IMR-90 (cell line): ENCODE data around the gene PAIP1. TPM values are rescaled to one million over a fixed set of nuclear protein-coding genes. Genes with fewer than 3 reads are reported as not detected.
A peak's percentile ranks its signal among the peaks of the same experiment; 100 is the strongest.

Source experiments
- ATAC-seq: fragments of 200-7000 bp; cut with Tn5 transposase; 2 replicates; pipeline ENCODE4 v1.9.1; 2020; ENCODE audit warnings: low read depth, mild to moderate bottlenecking, moderate library complexity
- BruUV-seq: library from RNA; stranded (reverse); fragments of 400-500 nt; replicated peaks from 2 replicates; lab custom pipeline; 2021; lab: Mats Ljungman, UMichigan
- CTCF ChIA-PET: fragments of 300-600 bp; formaldehyde crosslinking; extraction: SDS; loops from one replicate; lab custom pipeline; 2021; ENCODE audit warnings: antibody characterized with exemption; lab: Yijun Ruan, JAX
- POLR2A ChIA-PET: fragments of 300-600 bp; sonication (Branson Sonifier 250); formaldehyde crosslinking; loops from one replicate; lab custom pipeline; 2022; ENCODE audit warnings: antibody characterized with exemption; ENCODE audit not compliant: unreplicated experiment; lab: Charles Lee
- DNase-seq: peaks from one replicate; pipeline ENCODE4 v3.0.0; 2013
- H2AFZ ChIP-seq: replicated peaks from 2 replicates; pipeline ENCODE3; 2013; ENCODE audit warnings: low read length, mild to moderate bottlenecking; ENCODE audit not compliant: poor library complexity
- H2AK5ac ChIP-seq: 2 replicates; pipeline ENCODE4 v1.6.1; 2013; ENCODE audit warnings: low read depth, low read length, inconsistent platforms
- H2AK9ac ChIP-seq: replicated peaks from 2 replicates; pipeline ENCODE3; 2013; ENCODE audit warnings: mild to moderate bottlenecking, low read depth, low read length, moderate library complexity; ENCODE audit not compliant: poor library complexity
- H2BK120ac ChIP-seq: 2 replicates; pipeline ENCODE4 v1.6.1; 2013; ENCODE audit warnings: low read depth, low read length, inconsistent platforms
- H2BK15ac ChIP-seq: 3 replicates; pipeline ENCODE4 v1.6.1; 2013; ENCODE audit warnings: low read depth, low read length, inconsistent platforms
- H2BK20ac ChIP-seq: 2 replicates; pipeline ENCODE4 v1.6.1; 2013; ENCODE audit warnings: low read depth, mild to moderate bottlenecking, inconsistent platforms, low read length, moderate library complexity
- H2BK5ac ChIP-seq: 2 replicates; pipeline ENCODE4 v1.6.1; 2013; ENCODE audit warnings: mild to moderate bottlenecking, low read depth, low read length, inconsistent platforms; ENCODE audit not compliant: poor library complexity, severe bottlenecking
- H3K14ac ChIP-seq: replicated peaks from 2 replicates; pipeline ENCODE4 v1.6.1; 2013; ENCODE audit warnings: low read depth, low read length, inconsistent platforms
- H3K18ac ChIP-seq: 2 replicates; pipeline ENCODE4 v1.6.1; 2013; ENCODE audit warnings: low read depth, low read length, control low read depth
- H3K23ac ChIP-seq: 2 replicates; pipeline ENCODE4 v1.6.1; 2013; ENCODE audit warnings: low read depth, low read length, inconsistent platforms
- H3K27ac ChIP-seq: 2 replicates; pipeline ENCODE4 v1.5.1; 2013; ENCODE audit warnings: mild to moderate bottlenecking, control low read depth, low read length; ENCODE audit not compliant: insufficient read depth
- H3K27me3 ChIP-seq: 2 replicates; pipeline ENCODE4 v1.6.1; 2013; ENCODE audit warnings: low read length; ENCODE audit not compliant: control insufficient read depth, insufficient read depth
- H3K36me3 ChIP-seq: 2 replicates; pipeline ENCODE4 v1.6.1; 2013; ENCODE audit warnings: low read length, mixed read lengths; ENCODE audit not compliant: control insufficient read depth, insufficient read depth
- H3K4ac ChIP-seq: 2 replicates; pipeline ENCODE4 v1.6.1; 2013; ENCODE audit warnings: low read depth, low read length, inconsistent platforms
- H3K4me1 ChIP-seq: 2 replicates; pipeline ENCODE4 v1.6.1; 2013; ENCODE audit warnings: low read length, mixed read lengths; ENCODE audit not compliant: control insufficient read depth, insufficient read depth
- H3K4me2 ChIP-seq: 2 replicates; pipeline ENCODE4 v1.6.1; 2013; ENCODE audit warnings: low read depth, mild to moderate bottlenecking, control low read depth, low read length, moderate library complexity
- H3K4me3 ChIP-seq: 2 replicates; pipeline ENCODE4 v1.5.1; 2013; ENCODE audit warnings: low read depth, mild to moderate bottlenecking, control low read depth, low read length, moderate library complexity; ENCODE audit not compliant: insufficient read depth
- H3K56ac ChIP-seq: 2 replicates; pipeline ENCODE4 v1.6.1; 2013; ENCODE audit warnings: low read length, inconsistent platforms; ENCODE audit not compliant: insufficient read depth; ENCODE audit errors: extremely low read depth
- H3K79me1 ChIP-seq, 2 experiments: 2 replicates each; pipeline ENCODE4 v1.6.1; 2013; ENCODE audit warnings: low read length in 2 of 2, inconsistent platforms in 1 of 2, low read depth in 1 of 2
- H3K9ac ChIP-seq: 2 replicates; pipeline ENCODE4 v1.6.1; 2013; ENCODE audit warnings: low read depth, low read length, control low read depth
- H3K9me1 ChIP-seq: 2 replicates; pipeline ENCODE4 v1.6.1; 2013; ENCODE audit warnings: low read length, inconsistent platforms; ENCODE audit not compliant: insufficient read depth
- H3K9me3 ChIP-seq: 2 replicates; pipeline ENCODE4 v1.6.1; 2013; ENCODE audit warnings: low read length; ENCODE audit not compliant: control insufficient read depth, insufficient read depth
- H4K20me1 ChIP-seq: 2 replicates; pipeline ENCODE4 v1.6.1; 2013; ENCODE audit warnings: low read length, inconsistent platforms; ENCODE audit not compliant: insufficient read depth
- H4K5ac ChIP-seq: 2 replicates; pipeline ENCODE4 v1.6.1; 2013; ENCODE audit warnings: mild to moderate bottlenecking, low read depth, low read length, control low read depth
- H4K8ac ChIP-seq, 2 experiments: 2 replicates each; pipeline ENCODE4 v1.6.1; 2013; ENCODE audit warnings: low read depth in 2 of 2, low read length in 2 of 2, control low read depth in 1 of 2, inconsistent platforms in 1 of 2
- H4K91ac ChIP-seq: 2 replicates; pipeline ENCODE4 v1.6.1; 2013; ENCODE audit warnings: low read depth, low read length, inconsistent platforms; ENCODE audit not compliant: insufficient read depth
- BHLHE40 ChIP-seq: fragments of 150-350 bp; IDR thresholded peaks from 2 replicates; pipeline ENCODE4 v1.6.1; 2016; ENCODE audit warnings: mild to moderate bottlenecking, low read depth, low read length
- CEBPB ChIP-seq: IDR thresholded peaks from 2 replicates; pipeline ENCODE4 v1.6.1; 2012; ENCODE audit warnings: low read depth, low read length, improper control_type of control experiment
- CHD1 ChIP-seq: IDR thresholded peaks from 2 replicates; pipeline ENCODE4 v1.6.1; 2012; ENCODE audit warnings: low read depth, low read length, improper control_type of control experiment
- CTCF ChIP-seq: conservative IDR thresholded peaks from 2 replicates; pipeline ENCODE4 v1.5.1; 2012; ENCODE audit warnings: mild to moderate bottlenecking, low read depth, low read length, improper control_type of control experiment
- ELK1 ChIP-seq: fragments of 150-350 bp; IDR thresholded peaks from 2 replicates; pipeline ENCODE4 v1.6.1; 2016; ENCODE audit warnings: low read depth, mild to moderate bottlenecking, low read length, moderate library complexity, borderline replicate concordance
- MAFK ChIP-seq: IDR thresholded peaks from 2 replicates; pipeline ENCODE4 v1.6.1; 2012; ENCODE audit warnings: low read depth, low read length, improper control_type of control experiment
- MXI1 ChIP-seq: IDR thresholded peaks from 2 replicates; pipeline ENCODE4 v1.6.1; 2012; ENCODE audit warnings: low read depth, mild to moderate bottlenecking, low read length, moderate library complexity, borderline replicate concordance
- NFE2L2 ChIP-seq: fragments of 150-350 bp; IDR thresholded peaks from 2 replicates; pipeline ENCODE4 v1.6.1; 2016; ENCODE audit warnings: low read depth, mild to moderate bottlenecking, low read length
- POLR2A ChIP-seq: IDR thresholded peaks from 2 replicates; pipeline ENCODE4 v1.6.1; 2012; ENCODE audit warnings: mild to moderate bottlenecking, low read depth, low read length
- RAD21 ChIP-seq: IDR thresholded peaks from 2 replicates; pipeline ENCODE4 v1.6.1; 2012; ENCODE audit warnings: low read length, improper control_type of control experiment
- RCOR1 ChIP-seq: IDR thresholded peaks from 2 replicates; pipeline ENCODE4 v1.6.1; 2012; ENCODE audit warnings: mild to moderate bottlenecking, low read length, improper control_type of control experiment; ENCODE audit not compliant: insufficient replicate concordance
- RFX5 ChIP-seq: IDR thresholded peaks from 2 replicates; pipeline ENCODE4 v1.8.0; 2012; ENCODE audit warnings: low read depth, mild to moderate bottlenecking, low read length, moderate library complexity
- SMC3 ChIP-seq: fragments of 150-350 bp; IDR thresholded peaks from 2 replicates; pipeline ENCODE4 v1.6.1; 2016; ENCODE audit warnings: low read depth, mild to moderate bottlenecking, antibody characterized with exemption, low read length, moderate library complexity
- USF2 ChIP-seq: fragments of 150-350 bp; IDR thresholded peaks from 2 replicates; pipeline ENCODE4 v1.6.1; 2017; ENCODE audit warnings: mild to moderate bottlenecking, antibody characterized with exemption, low read length, low read depth
- WGBS, 2 experiments: methylation state at CpG; one replicate each; pipeline versions ENCODE4 v1.1.5 to v1.1.7; 2013; ENCODE audit warnings: missing lambda C conversion rate in 2 of 2; ENCODE audit not compliant: insufficient read length in 1 of 2; ENCODE audit errors: extremely low coverage in 2 of 2; 5-methylcytosine and 5-hydroxymethylcytosine counted together
- dilution Hi-C: fragments of 300-500 bp; cut with HindIII; formaldehyde crosslinking; loops from one replicate; pipeline ENCODE4 v1.14.3; 2018; ENCODE audit warnings: low sequenced_read_pairs; ENCODE audit not compliant: unreplicated experiment
- in situ Hi-C: fragments of 300-500 bp; cut with MboI; formaldehyde crosslinking; loops from 3 replicates; pipeline ENCODE4 v1.14.3; 2019; ENCODE audit warnings: low sequenced_read_pairs, inconsistent platforms, mixed read lengths
- intact Hi-C: fragments of 100-400 bp; cut with micrococcal nuclease; formaldehyde crosslinking; loops from 2 replicates; pipeline ENCODE4 v1.10.0; 2022
- polyA plus RNA-seq, 3 experiments: library from polyadenylated mRNA; depleted of rRNA; stranded (reverse); fragments of >200 nt; gene quantifications; 2 replicates each; pipeline ENCODE4 v1.2.3, GENCODE V29; 2012; ENCODE audit warnings: low replicate concordance in 1 of 3
- total RNA-seq: library from RNA; depleted of rRNA; stranded (reverse); fragments of >200 nt; gene quantifications from 2 replicates; pipeline ENCODE4 v1.2.3, GENCODE V29; 2012

Gene PAIP1
- total and polyA plus RNA-seq, 2 of the 4 experiments (the other 2 are of a cell fraction): 59.1 to 123 TPM

GRCh38 chr5:43482490-43483297, 74.2 kb downstream of the PAIP1 start:
- H3K9me3 ChIP-seq: no peaks in the 10 kb centered on the region
- no peaks in the 10 kb centered on the region for H4K20me1 ChIP-seq
- H3K56ac ChIP-seq: peak overlapping the region; percentile 95
- no peak overlapping the region for H2AFZ ChIP-seq
- peak overlapping the region; percentile 64 for H4K91ac ChIP-seq
- WGBS, 2 experiments: no CpG with 5 or more reads among the region's 6 CpGs
- no peak overlapping the region for H2BK15ac ChIP-seq
- H3K4ac ChIP-seq: peak overlapping the region; percentile 77
- DNase-seq: peak; percentile 28
- no peaks in the 10 kb centered on the region for H3K27me3 ChIP-seq
- peak overlapping the region; percentile 62 for H3K4me3 ChIP-seq
- no peak for ATAC-seq
- no TSS peak for BruUV-seq
- CTCF ChIA-PET: interaction anchor here (2.8 kb wide), 1 partner anchor 93 kb away, joined by 15 read pairs; no protein-coding TSS in a partner anchor
- peaks cover 2% of the 10 kb centered on the region; the same call in 1 of the 2 replicates for H3K4me1 ChIP-seq
- H2BK20ac ChIP-seq: no peak overlapping the region
- H4K5ac ChIP-seq: no peak overlapping the region
- H2AK5ac ChIP-seq: peak overlapping the region; percentile 28; the same call in 1 of the 2 replicates
- dilution Hi-C loops (no loop called here), in situ Hi-C loops (loop anchor here (25.0 kb wide), 1 partner anchor 570 kb away; no protein-coding TSS in a partner anchor), intact Hi-C loops (loop anchor here (5.0 to 10.0 kb wide), 4 partner anchors 170 to 468 kb away; partner anchors contain the start of gene HMGCS1)
- no peaks in the 10 kb centered on the region for H3K9me1 ChIP-seq
- H3K27ac ChIP-seq: peak overlapping the region; percentile 82
- peak overlapping the region; percentile 17 for H3K4me2 ChIP-seq
- peak overlapping the region; percentile 8; the same call in 1 of the 2 replicates for H3K18ac ChIP-seq
- POLR2A ChIA-PET: no interaction called here
- H3K9ac ChIP-seq: peak overlapping the region; percentile 60
- H3K36me3 ChIP-seq: no peaks in the 10 kb centered on the region
- H3K79me1 ChIP-seq: peaks cover 8 to 16% of the 10 kb centered on the region in 2 experiments
- no peak overlapping the region for H2AK9ac ChIP-seq
- peak overlapping the region; percentile 25 to 92 for H4K8ac ChIP-seq
- peak overlapping the region; percentile 5; the same call in 1 of the 2 replicates for H2BK120ac ChIP-seq
- peak overlapping the region; percentile 52 for H2BK5ac ChIP-seq
- H3K23ac ChIP-seq: peak overlapping the region; percentile 11
- peak overlapping the region; percentile 60 for H3K14ac ChIP-seq
- no peak for TF ChIP-seq CEBPB
- TF ChIP-seq RFX5: no peak
- no peak for TF ChIP-seq SMC3
- no peak for TF ChIP-seq BHLHE40
- no peak for TF ChIP-seq MXI1
- no peak for TF ChIP-seq RCOR1
- no peak for TF ChIP-seq POLR2A
- no peak for TF ChIP-seq CTCF
- TF ChIP-seq MAFK: no peak
- no peak for TF ChIP-seq RAD21
- no peak for TF ChIP-seq NFE2L2
- TF ChIP-seq USF2: no peak
- TF ChIP-seq CHD1: no peak
- TF ChIP-seq ELK1: no peak
